HG03159 (cell line): ENCODE data around the gene ADAMTSL1.

Experiments used
- ATAC-seq: cut with Tn5 transposase; IDR thresholded peaks from one replicate; pipeline ENCODE4 v1.9.1; 2021; ENCODE audit warnings: mild to moderate bottlenecking, moderate library complexity; ENCODE audit not compliant: unreplicated experiment

The ADAMTSL1 gene

GRCh38 chr9:18723366-18723765 is 249.4 kb downstream of the ADAMTSL1 start:
- ATAC-seq, result no peak

- ATAC-seq, result no peak
These were observed 252.6 kb downstream of the ADAMTSL1 start for GRCh38 chr9:18726546-18726945.

GRCh38 chr9:18727904-18728303 is 254.0 kb downstream of the ADAMTSL1 start:
- ATAC-seq, result no peak

GRCh38 chr9:18728642-18729041 is 254.7 kb downstream of the ADAMTSL1 start:
- no peak for ATAC-seq

- no peak for ATAC-seq
These were observed 256.3 kb downstream of the ADAMTSL1 start for GRCh38 chr9:18730241-18730640.

GRCh38 chr9:18739127-18739526 is 265.2 kb downstream of the ADAMTSL1 start:
- no peak for ATAC-seq

GRCh38 chr9:18739641-18740318 is 265.8 kb downstream of the ADAMTSL1 start:
- ATAC-seq, result no peak

- ATAC-seq, result no peak
These were observed 267.4 kb downstream of the ADAMTSL1 start for GRCh38 chr9:18741359-18741758.

- ATAC-seq, result no peak
These were observed 268.0 kb downstream of the ADAMTSL1 start for GRCh38 chr9:18741945-18742344.

- no peak for ATAC-seq
These were observed 269.5 kb downstream of the ADAMTSL1 start for GRCh38 chr9:18743421-18743820.

GRCh38 chr9:18743971-18744370 is 270.0 kb downstream of the ADAMTSL1 start:
- no peak for ATAC-seq

- ATAC-seq, result no peak
These were observed 271.8 kb downstream of the ADAMTSL1 start for GRCh38 chr9:18745710-18746109.

- ATAC-seq, result no peak
These were observed 272.7 kb downstream of the ADAMTSL1 start for GRCh38 chr9:18746631-18747030.

- no peak for ATAC-seq
These were observed 273.6 kb downstream of the ADAMTSL1 start for GRCh38 chr9:18747595-18747994.

- ATAC-seq, result no peak
These were observed 274.3 kb downstream of the ADAMTSL1 start for GRCh38 chr9:18748251-18748701.

- no peak for ATAC-seq
These were observed 275.8 kb downstream of the ADAMTSL1 start for GRCh38 chr9:18749711-18750110.

- no peak for ATAC-seq
These were observed 280.0 kb downstream of the ADAMTSL1 start for GRCh38 chr9:18753904-18754303.

GRCh38 chr9:18754537-18754936 is 280.6 kb downstream of the ADAMTSL1 start:
- ATAC-seq, result no peak

- no peak for ATAC-seq
These were observed 281.3 kb downstream of the ADAMTSL1 start for GRCh38 chr9:18755263-18755662.

GRCh38 chr9:18756712-18757125 is 282.8 kb downstream of the ADAMTSL1 start:
- ATAC-seq, result peak; percentile 44

- ATAC-seq, result no peak
These were observed 285.9 kb downstream of the ADAMTSL1 start for GRCh38 chr9:18759827-18760226.

- no peak for ATAC-seq
These were observed 287.9 kb downstream of the ADAMTSL1 start for GRCh38 chr9:18761742-18762300.
